Measurements from ENCODE around the gene OSBP2. TPM values are rescaled to one million over a fixed set of nuclear protein-coding genes. Genes with fewer than 3 reads are reported as not detected.

The OSBP2 gene
- total and polyA plus RNA-seq, 2 of the 13 experiments (the other 11 are each of a cell fraction or from before 2014, with no cell fraction given), result 5.0 to 7.7 TPM

GRCh38 chr22:30881361-30882183 lies 186.9 kb downstream of the OSBP2 start (continued):
- no peak for TF ChIP-seq ZBTB43 (CRISPR knock-in tag; conservative IDR thresholded peaks at IDR 0.05)
- TF ChIP-seq ZKSCAN5 (CRISPR knock-in tag; IDR thresholded peaks at IDR 0.05), result no peak
- no peak for TF ChIP-seq TCF7L2 (IDR thresholded peaks at IDR 0.05; ENCODE audit: low read depth, low read length)
- no peak for TF ChIP-seq ZNF569 (CRISPR knock-in tag; IDR thresholded peaks at IDR 0.05; ENCODE audit: borderline replicate concordance)
- no peak for TF ChIP-seq ZNF530 (CRISPR knock-in tag; IDR thresholded peaks at IDR 0.05; ENCODE audit: low read depth)
- TF ChIP-seq NKX3-1 (CRISPR knock-in tag; IDR thresholded peaks at IDR 0.05), result no peak
- no peak for TF ChIP-seq ZNF33A (CRISPR knock-in tag; IDR thresholded peaks at IDR 0.05; ENCODE audit: borderline replicate concordance)
- TF ChIP-seq, protein P1, sequence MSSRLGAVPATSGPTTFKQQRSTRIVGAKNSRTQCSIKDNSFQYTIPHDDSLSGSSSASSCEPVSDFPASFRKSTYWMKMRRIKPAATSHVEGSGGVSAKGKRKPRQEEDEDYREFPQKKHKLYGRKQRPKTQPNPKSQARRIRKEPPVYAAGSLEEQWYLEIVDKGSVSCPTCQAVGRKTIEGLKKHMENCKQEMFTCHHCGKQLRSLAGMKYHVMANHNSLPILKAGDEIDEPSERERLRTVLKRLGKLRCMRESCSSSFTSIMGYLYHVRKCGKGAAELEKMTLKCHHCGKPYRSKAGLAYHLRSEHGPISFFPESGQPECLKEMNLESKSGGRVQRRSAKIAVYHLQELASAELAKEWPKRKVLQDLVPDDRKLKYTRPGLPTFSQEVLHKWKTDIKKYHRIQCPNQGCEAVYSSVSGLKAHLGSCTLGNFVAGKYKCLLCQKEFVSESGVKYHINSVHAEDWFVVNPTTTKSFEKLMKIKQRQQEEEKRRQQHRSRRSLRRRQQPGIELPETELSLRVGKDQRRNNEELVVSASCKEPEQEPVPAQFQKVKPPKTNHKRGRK (CRISPR knock-in tag; IDR thresholded peaks at IDR 0.05), result no peak
- TF ChIP-seq FUBP1 (CRISPR knock-in tag; IDR thresholded peaks at IDR 0.05; ENCODE audit: borderline replicate concordance), result no peak
- TF ChIP-seq DZIP1 (CRISPR knock-in tag; IDR thresholded peaks at IDR 0.05), result no peak
- TF ChIP-seq ISX (CRISPR knock-in tag; conservative IDR thresholded peaks at IDR 0.05), result no peak
- TF ChIP-seq RNF219 (CRISPR knock-in tag; IDR thresholded peaks at IDR 0.05), result no peak
- TF ChIP-seq ZNF274 (CRISPR knock-in tag; IDR thresholded peaks at IDR 0.05), result peak; percentile 22; the same call in 1 of the 2 replicates
- TF ChIP-seq EED (CRISPR knock-in tag; IDR thresholded peaks at IDR 0.05), result no peak
- no peak for TF ChIP-seq PLRG1 (conservative IDR thresholded peaks at IDR 0.05)
- TF ChIP-seq, protein P2, sequence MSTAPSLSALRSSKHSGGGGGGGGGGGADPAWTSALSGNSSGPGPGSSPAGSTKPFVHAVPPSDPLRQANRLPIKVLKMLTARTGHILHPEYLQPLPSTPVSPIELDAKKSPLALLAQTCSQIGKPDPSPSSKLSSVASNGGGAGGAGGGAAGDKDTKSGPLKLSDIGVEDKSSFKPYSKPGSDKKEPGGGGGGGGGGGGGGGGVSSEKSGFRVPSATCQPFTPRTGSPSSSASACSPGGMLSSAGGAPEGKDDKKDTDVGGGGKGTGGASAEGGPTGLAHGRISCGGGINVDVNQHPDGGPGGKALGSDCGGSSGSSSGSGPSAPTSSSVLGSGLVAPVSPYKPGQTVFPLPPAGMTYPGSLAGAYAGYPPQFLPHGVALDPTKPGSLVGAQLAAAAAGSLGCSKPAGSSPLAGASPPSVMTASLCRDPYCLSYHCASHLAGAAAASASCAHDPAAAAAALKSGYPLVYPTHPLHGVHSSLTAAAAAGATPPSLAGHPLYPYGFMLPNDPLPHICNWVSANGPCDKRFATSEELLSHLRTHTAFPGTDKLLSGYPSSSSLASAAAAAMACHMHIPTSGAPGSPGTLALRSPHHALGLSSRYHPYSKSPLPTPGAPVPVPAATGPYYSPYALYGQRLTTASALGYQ (CRISPR knock-in tag; IDR thresholded peaks at IDR 0.05), result no peak
- no peak; the same call in 1 of the 2 replicates for TF ChIP-seq ZNF33B (CRISPR knock-in tag; IDR thresholded peaks at IDR 0.05)
